HFFc6 (cell line): ENCODE data around the gene PARD3B. TPM values are rescaled to one million over a fixed set of nuclear protein-coding genes. Genes with fewer than 3 reads are reported as not detected.

ENCODE experiments used
- DNase-seq: peaks from one replicate; pipeline ENCODE4 v3.0.0-alpha.2; 2018
- H3K27ac Mint-ChIP-seq: 2 replicates; pipeline ENCODE4 v1.8.0; 2020; ENCODE audit warnings: mild to moderate bottlenecking, mixed read lengths
- H3K27me3 Mint-ChIP-seq: 2 replicates; pipeline ENCODE4 v1.8.0; 2021; ENCODE audit warnings: mild to moderate bottlenecking, moderate library complexity, mixed read lengths; ENCODE audit not compliant: insufficient read depth
- H3K36me3 Mint-ChIP-seq: 2 replicates; pipeline ENCODE4 v1.8.0; 2021; ENCODE audit warnings: low read depth, mixed read lengths
- H3K4me1 Mint-ChIP-seq: 2 replicates; pipeline ENCODE4 v1.8.0; 2020; ENCODE audit warnings: low read depth, mixed read lengths
- H3K4me3 Mint-ChIP-seq: 2 replicates; pipeline ENCODE4 v1.8.0; 2020; ENCODE audit warnings: mild to moderate bottlenecking, moderate library complexity, mixed read lengths
- H3K9me3 Mint-ChIP-seq: 2 replicates; pipeline ENCODE4 v1.8.0; 2020; ENCODE audit warnings: mild to moderate bottlenecking, mixed read lengths
- total RNA-seq, 6 experiments: library from RNA; stranded (reverse); fragmentation: NEBNext Ultra II Directional; extraction: Animal tissue kit (Norgen Biotek cat#: 25700); gene quantifications; 2 replicates in 1 of 6; 3 replicates in 5 of 6; pipeline ENCODE4 v1.2.3, GENCODE V29; 2021
- TF ChIP-seq, protein P1 (sequence below): fragments of 200-600 bp; sonication (generic); IDR thresholded peaks from 2 replicates; pipeline ENCODE4 v1.5.0; 2021; ENCODE audit warnings: antibody characterized with exemption, mild to moderate bottlenecking

Gene PARD3B
- total RNA-seq, 6 experiments from 2014 or later = 14.0 to 22.4 (median 15.3) TPM

DNA sequence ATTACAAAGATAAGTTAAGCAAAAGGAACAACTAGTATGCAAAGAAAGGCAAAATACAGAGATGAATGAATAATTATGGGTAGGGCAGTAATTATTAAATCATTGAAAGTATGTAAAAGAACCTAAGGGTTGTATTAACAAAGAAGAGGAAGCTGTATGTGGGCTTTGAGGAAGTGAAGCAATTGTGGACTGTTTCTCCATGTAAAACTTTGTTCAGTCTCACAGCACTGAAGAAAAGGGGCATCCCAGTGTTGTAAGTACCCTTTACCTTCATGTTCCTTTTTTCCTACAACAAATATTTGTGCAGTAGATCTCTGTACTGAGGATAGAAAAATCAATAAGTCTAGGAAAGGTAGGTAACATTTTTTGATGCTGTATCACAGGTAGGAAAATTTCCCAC, 748.3 kb downstream of the PARD3B start:
- DNase-seq = no peak

GRCh38 chr2:205296959-205297358, 751.7 kb downstream of the PARD3B start:
- H3K27me3 Mint-ChIP-seq = no peaks in the 10 kb centered on the region
- no peak overlapping the region for H3K27ac Mint-ChIP-seq
- H3K4me3 Mint-ChIP-seq = no peak overlapping the region
- TF ChIP-seq, protein P1, sequence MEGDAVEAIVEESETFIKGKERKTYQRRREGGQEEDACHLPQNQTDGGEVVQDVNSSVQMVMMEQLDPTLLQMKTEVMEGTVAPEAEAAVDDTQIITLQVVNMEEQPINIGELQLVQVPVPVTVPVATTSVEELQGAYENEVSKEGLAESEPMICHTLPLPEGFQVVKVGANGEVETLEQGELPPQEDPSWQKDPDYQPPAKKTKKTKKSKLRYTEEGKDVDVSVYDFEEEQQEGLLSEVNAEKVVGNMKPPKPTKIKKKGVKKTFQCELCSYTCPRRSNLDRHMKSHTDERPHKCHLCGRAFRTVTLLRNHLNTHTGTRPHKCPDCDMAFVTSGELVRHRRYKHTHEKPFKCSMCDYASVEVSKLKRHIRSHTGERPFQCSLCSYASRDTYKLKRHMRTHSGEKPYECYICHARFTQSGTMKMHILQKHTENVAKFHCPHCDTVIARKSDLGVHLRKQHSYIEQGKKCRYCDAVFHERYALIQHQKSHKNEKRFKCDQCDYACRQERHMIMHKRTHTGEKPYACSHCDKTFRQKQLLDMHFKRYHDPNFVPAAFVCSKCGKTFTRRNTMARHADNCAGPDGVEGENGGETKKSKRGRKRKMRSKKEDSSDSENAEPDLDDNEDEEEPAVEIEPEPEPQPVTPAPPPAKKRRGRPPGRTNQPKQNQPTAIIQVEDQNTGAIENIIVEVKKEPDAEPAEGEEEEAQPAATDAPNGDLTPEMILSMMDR = no peak
- no peak for DNase-seq
- no peaks in the 10 kb centered on the region for H3K9me3 Mint-ChIP-seq
- no peaks in the 10 kb centered on the region for H3K4me1 Mint-ChIP-seq
- no peaks in the 10 kb centered on the region for H3K36me3 Mint-ChIP-seq

More for the DNA sequence above, 748.3 kb downstream of the PARD3B start:
- Mint-ChIP-seq H3K36me3 (no peaks in the 10 kb centered on the region), H3K27ac (no peak overlapping the region), H3K27me3 (no peaks in the 10 kb centered on the region), H3K4me1 (no peaks in the 10 kb centered on the region; the same call in 1 of the 2 replicates), H3K4me3 (no peak overlapping the region), H3K9me3 (no peaks in the 10 kb centered on the region)
- TF ChIP-seq, protein P1 = no peak

GRCh38 chr2:205297368-205297767, 752.1 kb downstream of the PARD3B start:
- Mint-ChIP-seq H3K4me3 (no peak overlapping the region), H3K4me1 (no peaks in the 10 kb centered on the region)
- TF ChIP-seq, protein P1 = no peak

GRCh38 chr2:205297846-205298245, 752.6 kb downstream of the PARD3B start:
- H3K27me3 Mint-ChIP-seq = no peaks in the 10 kb centered on the region
- H3K4me3 Mint-ChIP-seq = no peak overlapping the region
- no peak overlapping the region for H3K27ac Mint-ChIP-seq
- TF ChIP-seq, protein P1 = no peak
- no peaks in the 10 kb centered on the region for H3K36me3 Mint-ChIP-seq
- no peaks in the 10 kb centered on the region for H3K4me1 Mint-ChIP-seq
- no peaks in the 10 kb centered on the region for H3K9me3 Mint-ChIP-seq
- no peak for DNase-seq

More at GRCh38 chr2:205297368-205297767, 752.1 kb downstream of the PARD3B start:
- DNase-seq = no peak
- Mint-ChIP-seq H3K27ac (no peak overlapping the region), H3K36me3 (no peaks in the 10 kb centered on the region), H3K27me3 (no peaks in the 10 kb centered on the region), H3K9me3 (no peaks in the 10 kb centered on the region)

GRCh38 chr2:205311201-205311600, 765.9 kb downstream of the PARD3B start:
- H3K27ac Mint-ChIP-seq = no peak overlapping the region
- peaks cover 4% of the 10 kb centered on the region for H3K36me3 Mint-ChIP-seq
- H3K27me3 Mint-ChIP-seq = no peaks in the 10 kb centered on the region; the same call in 1 of the 2 replicates
- H3K4me1 Mint-ChIP-seq = peaks cover 8% of the 10 kb centered on the region
- TF ChIP-seq, protein P1 = no peak
- H3K4me3 Mint-ChIP-seq = no peak overlapping the region
- no peaks in the 10 kb centered on the region for H3K9me3 Mint-ChIP-seq
- DNase-seq = no peak

- peak; percentile 28 for DNase-seq
- H3K36me3 Mint-ChIP-seq = peaks cover 3% of the 10 kb centered on the region; the same call in 1 of the 2 replicates
Observed at GRCh38 chr2:205321231-205321630, 776.0 kb downstream of the PARD3B start.

More at GRCh38 chr2:205321231-205321630, 776.0 kb downstream of the PARD3B start:
- TF ChIP-seq, protein P1 = no peak
- H3K4me1 Mint-ChIP-seq = peaks cover 35% of the 10 kb centered on the region
- peak overlapping the region; percentile 29; the same call in 1 of the 2 replicates for H3K27ac Mint-ChIP-seq
- H3K9me3 Mint-ChIP-seq = no peaks in the 10 kb centered on the region
- H3K27me3 Mint-ChIP-seq = peaks cover 1% of the 10 kb centered on the region
- H3K4me3 Mint-ChIP-seq = peak overlapping the region; percentile 49
